CD4-positive, alpha-beta memory T cell (primary cell): ENCODE results near the gene TRPC4AP. TPM values are rescaled to one million over a fixed set of nuclear protein-coding genes. Genes with fewer than 3 reads are reported as not detected.
"Not testable (repeated sequence)": the region's sequence is repeated elsewhere in the genome, so short reads cannot be mapped to it uniquely, and the experiment has no call there.

ENCODE experiments used
- CTCF ChIA-PET: fragments of 350-600 bp; sonication (Branson Sonifier 250); formaldehyde crosslinking; loops from one replicate; lab custom pipeline; 2021; ENCODE audit warnings: inconsistent platforms; ENCODE audit not compliant: partially characterized antibody; lab: Charles Lee
- POLR2A ChIA-PET: fragments of 350-600 bp; sonication (Branson Sonifier 250); formaldehyde crosslinking; loops from one replicate; lab custom pipeline; 2021; ENCODE audit not compliant: partially characterized antibody; lab: Charles Lee
- DNase-seq, 5 donors: peaks; one replicate each; pipeline versions ENCODE4 v3.0.0 to v3.0.0-alpha.2; 2020 to 2022; ENCODE audit warnings: mixed read lengths in 1 of 5
- H3K27ac ChIP-seq: one replicate; pipeline ENCODE4 v1.7.0; 2013; ENCODE audit warnings: low read depth, low read length
- H3K27me3 ChIP-seq: 2 replicates; pipeline ENCODE4 v1.7.0; 2013; ENCODE audit warnings: mild to moderate bottlenecking, low read length, moderate library complexity; ENCODE audit not compliant: insufficient read depth
- H3K36me3 ChIP-seq: 2 replicates; pipeline ENCODE4 v1.7.0; 2013; ENCODE audit warnings: mild to moderate bottlenecking, low read length, moderate library complexity; ENCODE audit not compliant: insufficient read depth
- H3K4me1 ChIP-seq: 2 replicates; pipeline ENCODE4 v1.7.0; 2013; ENCODE audit warnings: mild to moderate bottlenecking, low read length, moderate library complexity; ENCODE audit not compliant: insufficient read depth
- H3K4me3 ChIP-seq, 2 donors: one replicate each; pipeline ENCODE4 v1.7.0; 2013; ENCODE audit warnings: low read length in 2 of 2, mild to moderate bottlenecking in 1 of 2
- H3K9me3 ChIP-seq, 2 donors: one replicate each; pipeline ENCODE4 v1.7.0; 2013; ENCODE audit warnings: low read length in 2 of 2, control low read depth in 1 of 2; ENCODE audit not compliant: control insufficient read depth in 1 of 2
- H3K27ac Mint-ChIP-seq, 7 donors: one replicate each; pipeline ENCODE4 v1.8.0; 2020 to 2021; ENCODE audit warnings: mixed read lengths in 7 of 7, mild to moderate bottlenecking in 6 of 7, inconsistent platforms in 3 of 7, moderate library complexity in 3 of 7
- H3K27me3 Mint-ChIP-seq, 2 donors: one replicate each; pipeline ENCODE4 v1.8.0; 2020 to 2021; ENCODE audit warnings: mixed read lengths in 2 of 2
- H3K36me3 Mint-ChIP-seq, 2 donors: one replicate each; pipeline ENCODE4 v1.8.0; 2020 to 2021; ENCODE audit warnings: mixed read lengths in 2 of 2, inconsistent platforms in 1 of 2, mild to moderate bottlenecking in 1 of 2
- H3K4me1 Mint-ChIP-seq, 4 donors: one replicate each; pipeline ENCODE4 v1.8.0; 2020 to 2021; ENCODE audit warnings: mixed read lengths in 4 of 4, mild to moderate bottlenecking in 1 of 4
- H3K4me3 Mint-ChIP-seq, 8 donors: one replicate each; pipeline ENCODE4 v1.8.0; 2020 to 2021; ENCODE audit warnings: mixed read lengths in 8 of 8, mild to moderate bottlenecking in 7 of 8, moderate library complexity in 6 of 8, inconsistent platforms in 3 of 8
- H3K9me3 Mint-ChIP-seq, 8 donors: one replicate each; pipeline ENCODE4 v1.8.0; 2020 to 2021; ENCODE audit warnings: mixed read lengths in 8 of 8, mild to moderate bottlenecking in 5 of 8, inconsistent platforms in 3 of 8, moderate library complexity in 1 of 8
- intact Hi-C: fragments of 100-400 bp; cut with micrococcal nuclease; formaldehyde crosslinking; loops from one replicate; pipeline ENCODE4 v1.15.1; 2023
- polyA plus RNA-seq, 2 donors: library from polyadenylated mRNA; unstranded; fragments of 300-500 nt; fragmentation: Illumina TruSeq; gene quantifications; one replicate each; pipeline ENCODE4 v1.2.3, GENCODE V29; 2021
- total RNA-seq, 2 experiments: library from RNA; stranded (reverse); gene quantifications; one replicate each; pipeline ENCODE4 v1.2.3, GENCODE V29; 2021

Gene TRPC4AP
- total and polyA plus RNA-seq, 4 experiments from 2014 or later, result 61.2 to 81.6 (median 63.8) TPM

GRCh38 chr20:35117196-35117595 is 24.6 kb upstream of the TRPC4AP start:
- Mint-ChIP-seq H3K4me1 (no peaks in the 10 kb centered on the region), H3K4me3 (no peak overlapping the region), H3K9me3 (no peaks in the 10 kb centered on the region), H3K36me3 (peaks cover 47 to 73% of the 10 kb centered on the region in 2 donors), H3K27me3 (no peaks in the 10 kb centered on the region), H3K27ac (peak overlapping the region in 3 of 7 donors; percentile 41 to 61 (median 48))
- POLR2A ChIA-PET, result no interaction called here
- H3K36me3 ChIP-seq, result peaks cover 51% of the 10 kb centered on the region
- no peaks in the 10 kb centered on the region for H3K27me3 ChIP-seq
- CTCF ChIA-PET, result no interaction called here
- intact Hi-C loops, result no loop called here
- no peaks in the 10 kb centered on the region for H3K4me1 ChIP-seq
- no peak overlapping the region for H3K4me3 ChIP-seq
- no peaks in the 10 kb centered on the region for H3K9me3 ChIP-seq
- H3K27ac ChIP-seq, result no peak overlapping the region
- DNase-seq, result no peak

- intact Hi-C loops, result no loop called here
- POLR2A ChIA-PET, result interaction anchor here (0.5 kb wide), 1 partner anchor 13 kb away, joined by 3 read pairs; no protein-coding TSS in a partner anchor
- DNase-seq, result no peak
- CTCF ChIA-PET, result interaction anchor here (1.4 kb wide), 1 partner anchor 20 kb away, joined by 3 read pairs; no protein-coding TSS in a partner anchor
- no peaks in the 10 kb centered on the region for H3K9me3 Mint-ChIP-seq
- H3K27ac ChIP-seq, result no peak overlapping the region
- peaks cover 41% of the 10 kb centered on the region for H3K36me3 ChIP-seq
- no peak overlapping the region for H3K4me3 Mint-ChIP-seq
- no peaks in the 10 kb centered on the region for H3K4me1 ChIP-seq
- H3K9me3 ChIP-seq, result no peaks in the 10 kb centered on the region
- no peak overlapping the region for H3K4me3 ChIP-seq
- H3K36me3 Mint-ChIP-seq, result peaks cover 48 to 69% of the 10 kb centered on the region in 2 donors
- no peaks in the 10 kb centered on the region for H3K4me1 Mint-ChIP-seq
- H3K27me3 ChIP-seq, result no peaks in the 10 kb centered on the region
- H3K27me3 Mint-ChIP-seq, result no peaks in the 10 kb centered on the region
- peak overlapping the region in 3 of 7 donors; percentile 49 to 73 (median 73) for H3K27ac Mint-ChIP-seq
Measured at GRCh38 chr20:35116258-35116657, 23.7 kb upstream of the TRPC4AP start.

- H3K27me3 Mint-ChIP-seq, result no peaks in the 10 kb centered on the region
- CTCF ChIA-PET, result interaction anchor here (0.9 to 1.4 kb wide), 2 partner anchors 19 to 281 kb away, joined by 3 read pairs; no protein-coding TSS in a partner anchor
- intact Hi-C loops, result no loop called here
- no peak overlapping the region for H3K4me3 Mint-ChIP-seq
- no peak for DNase-seq
- H3K36me3 Mint-ChIP-seq, result peaks cover 45 to 66% of the 10 kb centered on the region in 2 donors
- H3K9me3 Mint-ChIP-seq, result no peaks in the 10 kb centered on the region
- H3K27ac ChIP-seq, result no peak overlapping the region
- POLR2A ChIA-PET, result no interaction called here
- H3K36me3 ChIP-seq, result peaks cover 39% of the 10 kb centered on the region
- no peaks in the 10 kb centered on the region for H3K4me1 Mint-ChIP-seq
- no peaks in the 10 kb centered on the region for H3K9me3 ChIP-seq
- H3K4me3 ChIP-seq, result no peak overlapping the region
- H3K27me3 ChIP-seq, result no peaks in the 10 kb centered on the region
- H3K27ac Mint-ChIP-seq, result no peak overlapping the region
- H3K4me1 ChIP-seq, result no peaks in the 10 kb centered on the region
Measured at GRCh38 chr20:35115606-35116005, 23.0 kb upstream of the TRPC4AP start.

- POLR2A ChIA-PET, H3K27me3 Mint-ChIP-seq, H3K9me3 ChIP-seq, H3K4me1 ChIP-seq, intact Hi-C loops, H3K27me3 ChIP-seq, DNase-seq, H3K4me3 Mint-ChIP-seq, H3K9me3 Mint-ChIP-seq, H3K27ac Mint-ChIP-seq, H3K27ac ChIP-seq, H3K4me1 Mint-ChIP-seq, H3K4me3 ChIP-seq: not testable (repeated sequence)
- peaks cover 11% of the 10 kb centered on the region for H3K36me3 ChIP-seq
- CTCF ChIA-PET, result interaction anchor here (1.9 kb wide), 1 partner anchor 16 kb away, joined by 8 read pairs; no protein-coding TSS in a partner anchor
- H3K36me3 Mint-ChIP-seq, result peaks cover 25 to 45% of the 10 kb centered on the region in 2 donors
Measured at GRCh38 chr20:35112276-35112675, 19.7 kb upstream of the TRPC4AP start.

- Histone ChIP-seq H3K4me3 (no peak overlapping the region), H3K4me1 (no peaks in the 10 kb centered on the region), H3K9me3 (no peaks in the 10 kb centered on the region), H3K27me3 (no peaks in the 10 kb centered on the region), H3K36me3 (peaks cover 7% of the 10 kb centered on the region), H3K27ac (no peak overlapping the region)
- DNase-seq, result no peak
- Mint-ChIP-seq H3K36me3 (peaks cover 21 to 36% of the 10 kb centered on the region in 2 donors), H3K27me3 (no peaks in the 10 kb centered on the region), H3K9me3 (no peaks in the 10 kb centered on the region), H3K4me3 (no peak overlapping the region), H3K27ac (peak overlapping the region in 1 of 7 donors; percentile 13), H3K4me1 (no peaks in the 10 kb centered on the region)
- ChIA-PET POLR2A (no interaction called here), CTCF (interaction anchor here (1.1 to 1.9 kb wide), 2 partner anchors 15 to 278 kb away, joined by 3 to 8 read pairs; no protein-coding TSS in a partner anchor)
- intact Hi-C loops, result no loop called here
Measured at GRCh38 chr20:35111141-35111888, 18.7 kb upstream of the TRPC4AP start.

- Mint-ChIP-seq H3K27me3 (no peaks in the 10 kb centered on the region), H3K4me1 (no peaks in the 10 kb centered on the region), H3K9me3 (no peaks in the 10 kb centered on the region), H3K36me3 (peaks cover 11 to 18% of the 10 kb centered on the region in 2 donors), H3K4me3 (no peak overlapping the region), H3K27ac (peak overlapping the region in 1 of 7 donors; percentile 15)
- no peaks in the 10 kb centered on the region for H3K27me3 ChIP-seq
- H3K4me1 ChIP-seq, result no peaks in the 10 kb centered on the region
- no peak for DNase-seq
- no peaks in the 10 kb centered on the region for H3K9me3 ChIP-seq
- ChIA-PET POLR2A (no interaction called here), CTCF (interaction anchor here (1.5 kb wide), 1 partner anchor 16 kb away, joined by 4 read pairs; no protein-coding TSS in a partner anchor)
- no peak overlapping the region for H3K4me3 ChIP-seq
- H3K27ac ChIP-seq, result no peak overlapping the region
- intact Hi-C loops, result no loop called here
- no peaks in the 10 kb centered on the region for H3K36me3 ChIP-seq
Measured at GRCh38 chr20:35108921-35109320, 16.3 kb upstream of the TRPC4AP start.

GRCh38 chr20:35106827-35107380 is 14.3 kb upstream of the TRPC4AP start:
- Histone ChIP-seq H3K27ac (no peak overlapping the region), H3K9me3 (no peaks in the 10 kb centered on the region), H3K4me3 (no peak overlapping the region), H3K27me3 (no peaks in the 10 kb centered on the region), H3K36me3 (no peaks in the 10 kb centered on the region), H3K4me1 (no peaks in the 10 kb centered on the region)
- ChIA-PET CTCF (interaction anchor here (1.2 kb wide), 1 partner anchor 11 kb away, joined by 8 read pairs; no protein-coding TSS in a partner anchor), POLR2A (no interaction called here)
- intact Hi-C loops, result no loop called here
- no peak overlapping the region for H3K4me3 Mint-ChIP-seq
- no peaks in the 10 kb centered on the region for H3K9me3 Mint-ChIP-seq
- H3K4me1 Mint-ChIP-seq, result no peaks in the 10 kb centered on the region
- no peak overlapping the region for H3K27ac Mint-ChIP-seq
- peaks cover 11 to 14% of the 10 kb centered on the region in 2 donors for H3K36me3 Mint-ChIP-seq
- no peak for DNase-seq
- H3K27me3 Mint-ChIP-seq, result peaks cover 0 to 1% of the 10 kb centered on the region in 2 donors
